Small intestine (tissue), 7 donors: Measurements from ENCODE around the gene POLE. TPM values are rescaled to one million over a fixed set of nuclear protein-coding genes. Genes with fewer than 3 reads are reported as not detected.

Experiments
- DNase-seq, 2 donors: peaks; one replicate each; pipeline versions ENCODE4 v3.0.0 to v3.0.0-alpha.2; 2013
- FAIRE-seq: peaks from 2 replicates; lab custom pipeline; 2012; peaks lifted over from hg19 to GRCh38; lab: Jason Lieb, UNC
- H3K27ac ChIP-seq, 3 donors: one replicate each; pipeline ENCODE4 v1.5.1; 2013; ENCODE audit warnings: low read length in 2 of 3, mild to moderate bottlenecking in 2 of 3, control low read depth in 1 of 3, inconsistent platforms in 1 of 3, low read depth in 1 of 3, moderate library complexity in 1 of 3
- H3K27me3 ChIP-seq, 3 donors: one replicate each; pipeline ENCODE4 v1.6.1; 2013; ENCODE audit warnings: low read length in 3 of 3, inconsistent platforms in 1 of 3; ENCODE audit not compliant: control insufficient read depth in 3 of 3, insufficient read depth in 3 of 3
- H3K36me3 ChIP-seq, 3 donors: one replicate each; pipeline ENCODE4 v1.6.1; 2013; ENCODE audit warnings: low read length in 3 of 3, inconsistent platforms in 1 of 3, low read depth in 1 of 3, mild to moderate bottlenecking in 1 of 3, moderate library complexity in 1 of 3; ENCODE audit not compliant: control insufficient read depth in 3 of 3, insufficient read depth in 2 of 3
- H3K4me1 ChIP-seq, 3 donors: one replicate each; pipeline ENCODE4 v1.6.1; 2013; ENCODE audit warnings: low read length in 2 of 3, inconsistent platforms in 1 of 3, low read depth in 1 of 3, mild to moderate bottlenecking in 1 of 3, moderate library complexity in 1 of 3; ENCODE audit not compliant: control insufficient read depth in 3 of 3, insufficient read depth in 2 of 3
- H3K4me3 ChIP-seq, 3 donors: one replicate each; pipeline ENCODE4 v1.5.1; 2013; ENCODE audit warnings: low read length in 3 of 3, control low read depth in 1 of 3, inconsistent platforms in 1 of 3, low read depth in 1 of 3, mild to moderate bottlenecking in 1 of 3, moderate library complexity in 1 of 3
- H3K9me3 ChIP-seq, 2 donors: one replicate each; pipeline ENCODE4 v1.6.1; 2013; ENCODE audit warnings: low read depth in 1 of 2, low read length in 1 of 2; ENCODE audit not compliant: control insufficient read depth in 2 of 2, insufficient read depth in 1 of 2
- WGBS, 3 donors: extraction: QIAGEN DNeasy Blood & Tissue Kit; methylation state at CpG; one replicate each; pipeline ENCODE4 v1.1.7; 2013; 5-methylcytosine and 5-hydroxymethylcytosine counted together
- polyA plus RNA-seq, 4 donors: library from polyadenylated mRNA; stranded (reverse) in 3 of 4; unstranded in 1 of 4; fragments of 200-250 nt in 3 of 4; fragments of 120-200 nt in 1 of 4; gene quantifications; one replicate each; pipeline versions ENCODE4 v1.2.1 to v1.2.3, GENCODE V29; 2013
- donor health status: healthy with polysubstance abuse.
- donor health status: control.
- donor health status: control.
- donor health status: Bipolar disorder and iron deficiency.
- donor health status: healthy.

The POLE gene
- polyA plus RNA-seq, 4 donors = 23.6 to 58.6 (median 34.0) TPM

DNA sequence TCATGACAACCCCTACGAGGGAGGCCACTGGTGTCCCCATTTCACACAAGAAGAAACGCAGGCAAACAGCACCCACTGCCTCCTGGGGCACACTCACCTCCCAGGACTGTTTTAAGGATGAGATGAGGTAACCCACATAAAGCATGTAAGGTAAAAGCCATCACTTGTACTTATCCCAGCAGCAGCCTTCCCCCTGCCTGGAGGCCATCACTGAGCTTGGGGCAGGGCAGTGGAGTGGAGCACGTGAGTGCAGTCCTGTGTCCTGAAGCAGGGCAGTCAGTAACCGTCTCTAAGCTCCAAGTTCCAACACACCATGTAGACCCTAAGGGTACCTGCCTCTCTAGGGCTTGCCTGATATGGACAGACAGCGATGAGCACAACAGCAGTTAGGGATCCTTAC lies 1.7 kb downstream of the POLE start:
- FAIRE-seq = no peak
- no peak for DNase-seq
- H3K4me3 ChIP-seq = no peak overlapping the region
- H3K36me3 ChIP-seq = peaks cover 0 to 12% (median 0%) of the 10 kb centered on the region in 3 donors
- no peaks in the 10 kb centered on the region for H3K9me3 ChIP-seq
- H3K27ac ChIP-seq = no peak overlapping the region
- H3K27me3 ChIP-seq = no peaks in the 10 kb centered on the region
- WGBS, 3 donors = 68 to 79% (median 73%) methylated on average over 5 of the region's 5 CpGs
- H3K4me1 ChIP-seq = peaks cover 2 to 9% (median 4%) of the 10 kb centered on the region in 3 donors

DNA sequence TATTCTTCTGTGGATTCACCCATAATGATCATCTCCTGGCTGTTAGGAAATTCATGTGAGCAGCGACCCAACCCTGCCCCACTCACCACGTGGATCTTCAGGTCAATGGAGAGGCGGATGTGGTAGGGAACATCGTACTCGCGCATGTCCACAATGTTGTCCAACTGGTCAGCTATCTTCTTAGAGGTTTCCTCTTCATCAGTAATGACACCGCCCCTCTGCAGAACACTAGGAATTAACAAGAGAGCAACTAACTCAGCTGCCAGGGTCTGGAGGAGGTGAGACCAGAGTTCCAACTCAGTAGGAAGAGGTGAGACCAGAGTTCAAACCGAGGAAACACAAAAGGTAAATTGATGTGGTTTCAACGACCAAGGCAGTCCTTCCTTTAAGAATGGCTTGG lies 9.7 kb downstream of the POLE start:
- Histone ChIP-seq H3K4me3 (no peak overlapping the region), H3K9me3 (no peaks in the 10 kb centered on the region), H3K27ac (no peak overlapping the region), H3K4me1 (no peaks in the 10 kb centered on the region), H3K27me3 (no peaks in the 10 kb centered on the region), H3K36me3 (peaks cover 9 to 70% (median 10%) of the 10 kb centered on the region in 3 donors)
- 81 to 90% (median 85%) methylated on average over 9 of the region's 9 CpGs for WGBS, 3 donors
- FAIRE-seq (no peak), DNase-seq (no peak)

DNA sequence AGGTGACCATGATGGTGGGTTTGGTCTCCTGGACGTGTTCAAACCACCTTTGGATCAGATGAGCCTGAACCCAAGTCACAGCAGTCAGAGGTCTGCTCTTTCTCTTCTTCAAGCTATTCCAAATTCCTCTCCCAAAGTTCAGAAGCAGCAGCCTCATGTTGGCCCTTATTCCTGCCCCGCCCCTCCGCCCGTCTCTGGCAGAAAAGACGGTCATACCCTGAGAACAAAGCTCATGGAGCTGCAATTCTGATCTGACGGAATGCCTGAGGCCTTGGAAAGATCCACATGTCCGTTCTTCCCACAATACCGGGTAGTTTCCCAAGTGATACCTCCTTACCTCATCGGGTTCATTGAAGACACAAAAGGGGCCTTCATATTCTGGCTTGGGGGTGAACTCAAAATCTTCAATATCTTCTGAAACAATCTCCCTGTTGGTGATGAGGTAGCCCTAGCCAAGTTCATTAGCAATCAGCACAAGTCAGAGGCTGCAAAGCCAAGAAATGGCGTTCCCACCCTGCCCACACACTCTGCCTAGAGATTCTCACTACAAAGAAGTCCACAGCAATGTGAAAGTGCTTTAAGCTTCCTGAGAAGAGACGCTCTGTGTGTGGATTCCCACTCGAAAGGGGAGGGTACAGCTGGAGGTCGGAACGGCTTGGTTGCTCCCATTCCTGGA lies 11.2 kb downstream of the POLE start:
- no peaks in the 10 kb centered on the region for H3K27me3 ChIP-seq
- H3K4me1 ChIP-seq = no peaks in the 10 kb centered on the region
- H3K9me3 ChIP-seq = no peaks in the 10 kb centered on the region
- no peak overlapping the region for H3K4me3 ChIP-seq
- 80 to 90% (median 85%) methylated on average over 14 of the region's 14 CpGs for WGBS, 3 donors
- H3K27ac ChIP-seq = no peak overlapping the region
- DNase-seq (peak in 1 of 2 donors; percentile 17), FAIRE-seq (no peak)
- H3K36me3 ChIP-seq = peaks cover 12 to 79% (median 13%) of the 10 kb centered on the region in 3 donors

DNA sequence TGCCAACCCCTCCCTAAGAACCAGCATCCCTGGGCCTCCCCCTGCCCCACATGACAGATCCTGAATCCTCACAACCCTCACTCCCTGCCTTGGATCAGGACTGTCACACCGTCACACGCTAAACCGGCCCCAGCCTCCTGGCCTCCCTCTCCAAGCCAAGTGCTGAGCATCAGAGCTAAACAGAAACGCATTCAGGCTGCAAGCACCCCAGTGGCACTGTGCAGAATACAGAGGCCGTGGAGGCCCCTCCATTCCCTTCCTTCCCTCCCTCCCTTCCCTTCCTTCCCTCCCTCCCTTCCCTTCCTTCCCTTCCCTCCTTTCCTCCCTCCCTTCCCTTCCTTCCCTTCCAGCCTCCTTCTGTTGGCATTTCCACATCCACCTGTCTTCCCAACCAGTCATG lies 12.6 kb downstream of the POLE start:
- Histone ChIP-seq H3K9me3 (no peaks in the 10 kb centered on the region), H3K4me3 (no peak overlapping the region), H3K36me3 (peaks cover 12 to 84% (median 13%) of the 10 kb centered on the region in 3 donors), H3K4me1 (no peaks in the 10 kb centered on the region), H3K27me3 (no peaks in the 10 kb centered on the region), H3K27ac (no peak overlapping the region)
- FAIRE-seq (no peak), DNase-seq (no peak)
- WGBS, 3 donors = 91 to 97% (median 95%) methylated on average over 5 of the region's 5 CpGs

DNA sequence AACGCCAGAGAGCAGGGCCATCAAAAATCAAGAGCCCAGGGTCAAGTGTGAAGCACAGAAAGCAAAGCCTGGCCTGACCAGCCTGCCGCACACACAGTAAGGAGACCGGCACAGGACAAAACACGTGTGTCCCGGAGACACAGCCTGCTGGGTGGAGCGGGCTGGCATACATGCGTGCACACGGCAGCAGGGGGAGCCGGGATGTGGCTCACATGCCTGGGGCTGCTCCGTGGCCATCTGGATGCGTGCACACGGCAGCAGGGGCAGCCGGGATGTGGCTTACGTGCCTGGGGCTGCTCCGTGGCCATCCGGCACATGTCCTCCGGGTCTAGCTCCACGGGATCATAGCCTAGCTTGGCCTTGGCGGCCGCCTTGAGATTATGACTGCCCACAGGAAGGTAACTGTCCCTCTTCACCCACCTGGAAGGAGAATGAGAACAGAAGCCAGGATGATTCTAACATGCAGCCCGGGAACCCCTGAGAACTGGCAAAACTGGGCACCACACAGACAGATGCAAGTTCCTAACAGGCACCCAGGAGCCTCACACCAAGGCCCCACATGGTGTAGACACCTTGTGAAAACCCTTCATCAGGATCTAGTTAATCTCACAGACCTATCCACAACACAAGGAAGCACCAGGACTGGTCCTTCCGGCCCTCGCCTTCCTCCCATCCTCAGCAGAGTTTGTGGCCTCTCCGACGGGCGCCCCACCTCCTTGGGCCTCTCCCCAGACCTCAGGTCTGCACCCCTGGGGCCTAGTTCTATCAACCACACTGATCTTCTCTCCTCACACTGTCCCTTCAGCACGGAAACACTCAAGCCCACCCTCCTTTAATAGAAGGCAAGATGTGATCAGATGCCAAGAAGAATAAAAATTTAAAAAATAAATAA lies 13.6 kb downstream of the POLE start:
- Histone ChIP-seq H3K4me1 (no peaks in the 10 kb centered on the region), H3K9me3 (no peaks in the 10 kb centered on the region), H3K27me3 (no peaks in the 10 kb centered on the region), H3K27ac (no peak overlapping the region), H3K36me3 (peaks cover 13 to 87% (median 14%) of the 10 kb centered on the region in 3 donors), H3K4me3 (no peak overlapping the region)
- no peak for DNase-seq
- no peak for FAIRE-seq
- WGBS, 3 donors = 93 to 95% (median 94%) methylated on average over 27 of the region's 27 CpGs

DNA sequence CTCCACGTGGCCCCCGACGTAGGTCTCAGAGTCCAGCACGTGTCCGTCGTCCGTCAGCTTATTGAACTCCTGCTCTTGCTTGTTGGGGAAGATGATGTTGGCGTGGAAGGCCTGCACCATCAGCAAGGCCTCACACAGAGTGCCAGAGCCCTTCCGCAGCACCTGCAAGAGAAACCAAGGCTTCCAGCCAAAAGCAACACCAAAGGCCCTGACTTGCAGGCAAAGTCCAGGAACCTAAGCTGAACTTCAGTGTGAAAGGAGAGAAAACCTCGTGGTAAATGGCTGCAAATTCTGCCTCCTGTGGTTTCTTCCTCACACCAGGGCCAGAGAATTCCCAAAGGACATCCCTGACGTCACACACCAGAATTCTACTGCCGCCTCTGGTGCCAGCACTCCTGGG lies 14.5 kb downstream of the POLE start:
- FAIRE-seq = no peak
- Histone ChIP-seq H3K9me3 (no peaks in the 10 kb centered on the region), H3K4me1 (no peaks in the 10 kb centered on the region), H3K4me3 (no peak overlapping the region), H3K36me3 (peaks cover 11 to 86% (median 17%) of the 10 kb centered on the region in 3 donors), H3K27me3 (no peaks in the 10 kb centered on the region), H3K27ac (no peak overlapping the region)
- 86 to 91% (median 89%) methylated on average over 12 of the region's 12 CpGs for WGBS, 3 donors
- no peak for DNase-seq

DNA sequence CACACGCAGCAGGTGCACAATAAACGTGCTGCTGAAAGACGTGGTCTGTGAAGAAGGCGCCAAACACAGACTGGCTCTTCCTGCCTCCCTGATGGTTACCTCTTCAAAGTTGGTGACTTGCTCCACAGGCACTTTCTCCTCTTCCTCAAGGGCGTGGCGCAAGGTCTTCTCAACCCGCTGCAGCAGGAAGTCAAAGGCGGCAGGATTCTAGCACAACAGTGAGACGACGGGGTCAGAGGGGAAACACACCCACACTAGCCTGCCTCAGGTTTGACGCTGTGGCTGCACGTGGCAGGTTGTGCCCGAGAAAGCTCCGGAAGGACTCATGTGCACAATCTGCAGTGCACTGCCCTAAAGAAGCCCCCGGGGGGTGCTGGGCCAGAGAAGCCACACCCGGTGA lies 15.0 kb downstream of the POLE start:
- Histone ChIP-seq H3K4me1 (no peaks in the 10 kb centered on the region), H3K36me3 (peaks cover 11 to 86% (median 18%) of the 10 kb centered on the region in 3 donors), H3K27ac (no peak overlapping the region), H3K9me3 (no peaks in the 10 kb centered on the region), H3K27me3 (no peaks in the 10 kb centered on the region), H3K4me3 (no peak overlapping the region)
- DNase-seq (no peak), FAIRE-seq (no peak)
- 84 to 89% (median 85%) methylated on average over 16 of the region's 16 CpGs for WGBS, 3 donors

DNA sequence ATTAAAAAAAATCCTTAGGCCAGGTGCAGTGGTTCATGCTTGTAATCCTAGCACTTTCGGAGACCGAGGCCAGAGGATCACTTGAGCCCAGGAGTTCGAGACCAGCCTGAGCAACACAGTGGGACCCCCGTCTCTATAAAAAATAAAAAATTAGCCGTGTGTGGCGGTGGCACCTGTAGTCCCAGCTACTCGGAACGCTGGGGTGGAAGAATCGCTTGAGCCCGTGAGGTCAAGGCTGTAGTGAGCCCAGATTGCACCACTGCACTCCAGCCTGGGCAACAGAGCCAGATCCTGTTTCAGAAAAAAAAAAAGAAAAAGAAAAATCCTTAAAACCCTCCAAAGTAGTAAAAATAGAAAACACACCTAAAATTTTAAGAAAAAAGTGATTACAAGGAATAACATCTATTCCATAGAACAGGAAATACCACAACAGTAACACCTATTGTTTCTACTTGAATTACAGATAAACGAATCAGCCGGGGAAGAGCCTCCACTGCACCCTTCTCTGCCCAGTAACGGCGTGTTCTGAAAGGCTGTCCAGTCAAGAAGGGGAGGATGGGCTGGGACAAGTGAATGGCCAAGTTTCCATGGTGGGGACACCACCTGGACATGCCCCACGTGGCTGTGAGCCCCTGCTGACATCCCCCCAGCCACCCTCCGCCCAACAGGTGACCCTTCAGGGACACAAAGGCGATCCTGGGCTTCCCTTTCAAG lies 17.8 kb downstream of the POLE start:
- 93 to 95% (median 95%) methylated on average over 17 of the region's 17 CpGs for WGBS, 3 donors
- H3K4me3 ChIP-seq = no peak overlapping the region
- no peaks in the 10 kb centered on the region for H3K4me1 ChIP-seq
- no peaks in the 10 kb centered on the region for H3K27me3 ChIP-seq
- H3K27ac ChIP-seq = no peak overlapping the region
- no peak for DNase-seq
- peaks cover 11 to 85% (median 27%) of the 10 kb centered on the region in 3 donors for H3K36me3 ChIP-seq
- FAIRE-seq = no peak
- H3K9me3 ChIP-seq = no peaks in the 10 kb centered on the region
